Central memory CD4-positive, alpha-beta T cell (primary cell): ENCODE measurements around the gene CMC1.
A peak's percentile ranks its signal among the peaks of the same experiment; 100 is the strongest.
"Not testable (repeated sequence)": the region's sequence is repeated elsewhere in the genome, so short reads cannot be mapped to it uniquely, and the experiment has no call there.

Experiments used
- DNase-seq: peaks from one replicate; pipeline ENCODE4 v3.0.0; 2022
- total RNA-seq, 3 experiments: gene quantifications; one replicate each; lab custom pipeline; 2026; lab: John Stamatoyannopoulos, UW

Gene CMC1
- 9.2 to 14.3 (median 11.4) reads per million in 3 experiments for total RNA-seq

GRCh38 chr3:28241221-28242160, at the start of gene CMC1:
TSS of gene CMC1 (plus strand) at chr3:28241619. CDS start at chr3:28241794, 175 bp downstream.
- DNase-seq: peak; percentile 83

- DNase-seq: no peak
These were observed 43.3 kb upstream of the CMC1 start for GRCh38 chr3:28198161-28198560.

- no peak for DNase-seq
These were observed 42.4 kb upstream of the CMC1 start for GRCh38 chr3:28198974-28199373.

- not testable (repeated sequence) for DNase-seq
These were observed 41.8 kb upstream of the CMC1 start for GRCh38 chr3:28199643-28200042.

GRCh38 chr3:28200366-28200848, 41.0 kb upstream of the CMC1 start:
- not testable (repeated sequence) for DNase-seq

- no peak for DNase-seq
These were observed 34.9 kb upstream of the CMC1 start for GRCh38 chr3:28206479-28206878.

- DNase-seq: no peak
These were observed 34.3 kb upstream of the CMC1 start for GRCh38 chr3:28207000-28207733.

- DNase-seq: peak; percentile 33
These were observed 30.3 kb upstream of the CMC1 start for GRCh38 chr3:28210968-28211713.

GRCh38 chr3:28212681-28213080, 28.7 kb upstream of the CMC1 start:
- no peak for DNase-seq

GRCh38 chr3:28215407-28215806, 26.0 kb upstream of the CMC1 start:
- no peak for DNase-seq

GRCh38 chr3:28218071-28218916, 23.1 kb upstream of the CMC1 start:
- DNase-seq: no peak

- no peak for DNase-seq
These were observed 22.6 kb upstream of the CMC1 start for GRCh38 chr3:28218917-28219198.

- no peak for DNase-seq
These were observed 17.0 kb upstream of the CMC1 start for GRCh38 chr3:28224430-28224829.

GRCh38 chr3:28226020-28226419, 15.4 kb upstream of the CMC1 start:
- DNase-seq: no peak

- no peak for DNase-seq
These were observed 12.8 kb upstream of the CMC1 start for GRCh38 chr3:28228623-28229022.

- no peak for DNase-seq
These were observed 8.8 kb upstream of the CMC1 start for GRCh38 chr3:28232659-28233058.

GRCh38 chr3:28234454-28234853, 7.0 kb upstream of the CMC1 start:
- DNase-seq: no peak

- no peak for DNase-seq
These were observed 2.3 kb upstream of the CMC1 start for GRCh38 chr3:28239108-28239507.

- no peak for DNase-seq
These were observed 978 bp upstream of the CMC1 start for GRCh38 chr3:28240441-28240840.

- no peak for DNase-seq
These were observed 1.1 kb downstream of the CMC1 start for GRCh38 chr3:28242519-28242918.

GRCh38 chr3:28243424-28244106, 2.1 kb downstream of the CMC1 start:
- DNase-seq: peak; percentile 12

GRCh38 chr3:28244491-28244890, 3.1 kb downstream of the CMC1 start:
- no peak for DNase-seq
